ENCODE results near the gene AMD1. TPM values are rescaled to one million over a fixed set of nuclear protein-coding genes. Genes with fewer than 3 reads are reported as not detected.
A peak's percentile ranks its signal among the peaks of the same experiment; 100 is the strongest.

The AMD1 gene
- total and polyA plus RNA-seq, 9 of the 15 experiments (the other 6 are each of a cell fraction or from before 2014, with no cell fraction given) = 60.0 to 151 (median 85.6) TPM

DNA sequence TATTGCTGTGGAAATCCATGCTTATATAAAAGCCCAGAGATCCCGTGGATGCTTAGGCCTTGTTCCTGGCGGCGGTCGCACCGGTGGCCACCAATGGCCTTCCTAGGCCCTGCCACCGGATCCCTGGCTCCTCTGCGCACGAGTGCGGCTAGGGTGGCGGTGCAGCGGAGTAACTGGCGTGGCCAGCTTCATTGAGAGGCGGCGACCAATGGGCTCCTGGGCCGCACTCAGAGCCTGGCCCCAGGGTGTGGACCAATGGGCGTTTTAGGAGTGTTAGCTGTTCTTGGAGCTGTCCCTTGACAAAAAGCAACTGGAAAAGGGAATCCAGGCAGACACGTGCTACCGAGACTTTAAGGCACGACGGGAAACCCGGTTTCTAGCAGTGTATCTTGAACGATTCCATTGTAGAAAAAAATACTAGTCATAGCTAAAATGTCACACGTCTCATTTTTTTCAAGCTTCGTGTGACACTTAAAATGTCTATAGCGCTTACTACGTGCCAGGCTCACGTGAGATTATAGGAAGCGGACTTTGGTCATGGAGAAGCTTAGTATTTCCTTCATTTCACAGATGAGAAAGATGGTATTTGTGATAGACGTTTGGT lies 1.7 kb downstream of the AMD1 start (continued):
- TF ChIP-seq MAX (CRISPR knock-in tag; IDR thresholded peaks at IDR 0.05) (peak; percentile 66), HDAC1 (IDR thresholded peaks at IDR 0.05) (peak in 1 of 2 experiments; percentile 80; a peak in 2 of 4 replicates), UBTF (IDR thresholded peaks at IDR 0.05; ENCODE audit: borderline replicate concordance in 1 of 2, low read depth in 2 of 2, low read length in 2 of 2) (peak in 1 of 2 experiments; percentile 89; a peak in 2 of 4 replicates), NBN (IDR thresholded peaks at IDR 0.05; ENCODE audit: low read depth) (no peak), ARNT (IDR thresholded peaks at IDR 0.05) (no peak), NR2C2 (CRISPR knock-in tag; IDR thresholded peaks at IDR 0.05) (peak; percentile 78; the same call in 1 of the 2 replicates), NR2C2 (tag; IDR thresholded peaks at IDR 0.05) (no peak)
